ENCODE data around the gene OTX2. TPM values are rescaled to one million over a fixed set of nuclear protein-coding genes. Genes with fewer than 3 reads are reported as not detected.

The OTX2 gene
- polyA plus RNA-seq, 3 donors: not detected

- H3K79me2 ChIP-seq (ENCODE audit: insufficient read depth, low read length): no peaks in the 10 kb centered on the region
- peaks cover 13 to 64% of the 10 kb centered on the region in 2 donors for H3K9me3 ChIP-seq (replicated peaks in 1 of 2; ENCODE audit: control insufficient read depth in 1 of 2, insufficient read depth in 1 of 2, low read length in 2 of 2)
- no peaks in the 10 kb centered on the region for H4K20me1 ChIP-seq (ENCODE audit: insufficient read depth, low read length)
- H3K27ac ChIP-seq (ENCODE audit: low read depth in 1 of 2, low read length in 2 of 2): no peak overlapping the region
- H3K27ac Mint-ChIP-seq: no peak overlapping the region
- H3K4me2 ChIP-seq (replicated peaks; ENCODE audit: extremely low read depth, low read length, poor library complexity, severe bottlenecking): no peak overlapping the region
- no peaks in the 10 kb centered on the region for H3K36me3 ChIP-seq (replicated peaks in 1 of 2; ENCODE audit: control insufficient read depth in 1 of 2, insufficient read depth in 2 of 2, low read length in 2 of 2)
- WGBS (ENCODE audit: insufficient coverage): 8% methylated on average over 18 of the region's 23 CpGs
- H3K9ac ChIP-seq (ENCODE audit: insufficient read depth, low read length, poor library complexity, severe bottlenecking): no peak overlapping the region
- H2AFZ ChIP-seq (ENCODE audit: insufficient read depth, low read depth, low read length, poor library complexity, severe bottlenecking): no peak overlapping the region
- H3K36me3 Mint-ChIP-seq: peaks cover 2 to 3% of the 10 kb centered on the region in 2 donors
- peaks cover 2% of the 10 kb centered on the region for H3K4me1 Mint-ChIP-seq
- intact Hi-C loops (cut with micrococcal nuclease): no loop called here
- H3K4me1 ChIP-seq (ENCODE audit: control insufficient read depth in 1 of 2, insufficient read depth in 2 of 2, low read length in 2 of 2): no peaks in the 10 kb centered on the region
- no peak for DNase-seq
- TF ChIP-seq CTCF (IDR thresholded peaks at IDR 0.05): no peak
- peak overlapping the region in 1 of 2 donors; percentile 80 for H3K4me3 Mint-ChIP-seq
- peaks cover 87 to 95% of the 10 kb centered on the region in 2 donors for H3K27me3 ChIP-seq (ENCODE audit: control insufficient read depth in 2 of 2, insufficient read depth in 2 of 2, low read length in 2 of 2)
- no peak overlapping the region for H3K4me3 ChIP-seq (replicated peaks in 1 of 3; ENCODE audit: low read depth in 2 of 3, low read length in 3 of 3)
- H3K9me3 Mint-ChIP-seq: peaks cover 0 to 51% (median 36%) of the 10 kb centered on the region in 7 donors
- H3K27me3 Mint-ChIP-seq (ENCODE audit: low read depth in 3 of 3): peaks cover 79 to 100% (median 97%) of the 10 kb centered on the region in 3 donors
Measured at GRCh38 chr14:56797003-56797568, 13.2 kb downstream of the OTX2 start.

GRCh38 chr14:56796259-56796658 lies 14.0 kb downstream of the OTX2 start:
- H3K27me3 Mint-ChIP-seq (ENCODE audit: low read depth in 3 of 3): peaks cover 79 to 94% (median 92%) of the 10 kb centered on the region in 3 donors
- peaks cover 2 to 3% of the 10 kb centered on the region in 2 donors for H3K36me3 Mint-ChIP-seq
- H4K20me1 ChIP-seq (ENCODE audit: insufficient read depth, low read length): no peaks in the 10 kb centered on the region
- H3K27ac Mint-ChIP-seq: no peak overlapping the region
- H3K4me3 Mint-ChIP-seq: peak overlapping the region in 1 of 2 donors; percentile 80
- H3K9ac ChIP-seq (ENCODE audit: insufficient read depth, low read length, poor library complexity, severe bottlenecking): no peak overlapping the region
- H3K27ac ChIP-seq (ENCODE audit: low read depth in 1 of 2, low read length in 2 of 2): no peak overlapping the region
- TF ChIP-seq CTCF (IDR thresholded peaks at IDR 0.05): no peak
- H3K27me3 ChIP-seq (ENCODE audit: control insufficient read depth in 2 of 2, insufficient read depth in 2 of 2, low read length in 2 of 2): peaks cover 84 to 89% of the 10 kb centered on the region in 2 donors
- peaks cover 2% of the 10 kb centered on the region for H3K4me1 Mint-ChIP-seq
- no peaks in the 10 kb centered on the region for H3K79me2 ChIP-seq (ENCODE audit: insufficient read depth, low read length)
- no peak overlapping the region for H2AFZ ChIP-seq (ENCODE audit: insufficient read depth, low read depth, low read length, poor library complexity, severe bottlenecking)
- H3K4me2 ChIP-seq (replicated peaks; ENCODE audit: extremely low read depth, low read length, poor library complexity, severe bottlenecking): no peak overlapping the region
- H3K4me3 ChIP-seq (replicated peaks in 1 of 3; ENCODE audit: low read depth in 2 of 3, low read length in 3 of 3): no peak overlapping the region
- WGBS (ENCODE audit: insufficient coverage): 50% methylated on average over 2 of the region's 4 CpGs
- H3K4me1 ChIP-seq (ENCODE audit: control insufficient read depth in 1 of 2, insufficient read depth in 2 of 2, low read length in 2 of 2): no peaks in the 10 kb centered on the region
- peaks cover 0 to 46% (median 37%) of the 10 kb centered on the region in 7 donors for H3K9me3 Mint-ChIP-seq
- DNase-seq: no peak
- intact Hi-C loops (cut with micrococcal nuclease): no loop called here
- H3K36me3 ChIP-seq (replicated peaks in 1 of 2; ENCODE audit: control insufficient read depth in 1 of 2, insufficient read depth in 2 of 2, low read length in 2 of 2): no peaks in the 10 kb centered on the region
- H3K9me3 ChIP-seq (replicated peaks in 1 of 2; ENCODE audit: control insufficient read depth in 1 of 2, insufficient read depth in 1 of 2, low read length in 2 of 2): peaks cover 13 to 64% of the 10 kb centered on the region in 2 donors

Measured in CD14-positive monocyte (primary cell).